Uterus (tissue), 2 donors: Measurements from ENCODE around the gene MYOCD.

ENCODE experiments used
- CTCF ChIP-seq, 4 experiments: fragments of 200-600 bp in 2 of 4; fragments of 450-650 bp in 2 of 4; sonication (generic) in 2 of 4; IDR thresholded peaks; one replicate each; pipeline ENCODE4 v1.5.1; 2016 to 2019; ENCODE audit warnings: antibody characterized with exemption in 4 of 4, mild to moderate bottlenecking in 2 of 4, moderate library complexity in 1 of 4
- POLR2A ChIP-seq, 2 donors: fragments of 450-650 bp; IDR thresholded peaks; one replicate each; pipeline ENCODE4 v1.6.1; 2016; ENCODE audit warnings: antibody characterized with exemption in 2 of 2, mild to moderate bottlenecking in 1 of 2, moderate library complexity in 1 of 2

GRCh38 chr17:12735517-12735916 is 69.8 kb downstream of the MYOCD start:
- TF ChIP-seq CTCF (IDR thresholded peaks at IDR 0.05): no peak
- TF ChIP-seq POLR2A (IDR thresholded peaks at IDR 0.05): no peak
